Midbrain (tissue), 1 donor: ENCODE results near the gene ZNF33A.
"Not testable (repeated sequence)": the region's sequence is repeated elsewhere in the genome, so short reads cannot be mapped to it uniquely, and the experiment has no call there.

Experiments used
- DNase-seq: peaks from one replicate; lab custom pipeline; 2025; lab: John Stamatoyannopoulos, UW

The ZNF33A gene

DNA sequence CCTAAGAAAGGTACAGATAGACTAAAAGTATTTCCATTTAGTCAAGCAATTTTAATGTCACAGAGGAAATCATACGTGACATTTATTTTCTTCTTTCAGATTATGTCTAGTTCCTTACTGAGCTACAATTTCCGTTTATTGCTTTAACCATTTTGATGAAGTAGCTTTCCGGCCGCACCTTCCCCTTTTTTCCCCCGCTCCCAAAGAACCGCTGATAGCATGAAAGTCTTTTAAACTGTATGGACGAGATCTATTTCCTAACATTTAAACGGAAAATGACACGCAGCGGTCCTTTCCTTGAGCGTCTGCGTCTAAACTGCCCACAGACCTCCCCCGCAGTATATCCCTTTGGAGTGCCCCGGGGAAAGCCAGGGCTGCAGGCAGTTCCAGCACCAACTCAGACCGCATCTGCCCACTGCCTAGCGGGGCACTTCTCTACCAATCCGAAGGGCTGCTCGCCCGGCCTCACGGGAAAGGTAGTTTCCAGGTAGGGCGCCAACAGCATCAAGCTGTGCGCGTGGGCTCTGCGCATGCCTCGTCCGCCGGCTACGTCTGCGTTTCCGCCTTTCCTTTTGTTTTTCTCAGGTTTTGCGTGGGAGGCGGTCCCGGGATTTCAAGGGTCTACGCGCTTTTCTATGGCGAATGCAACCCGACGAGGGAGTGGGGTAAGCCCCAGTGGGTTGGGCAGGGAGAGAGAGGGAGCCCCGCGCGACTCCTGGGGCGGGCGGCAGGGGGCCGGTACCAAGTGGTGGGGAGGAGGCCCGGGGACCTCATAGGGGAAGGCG is at the start of gene ZNF33A:
ZNF33A (plus strand) TSS at position 557 of the 785 bp plus-strand sequence. CDS start 1,667 bp downstream, outside the sequence.
- DNase-seq, result peak; percentile 94

GRCh38 chr10:37965006-37965405 is 45.5 kb upstream of the ZNF33A start:
- no peak for DNase-seq

DNA sequence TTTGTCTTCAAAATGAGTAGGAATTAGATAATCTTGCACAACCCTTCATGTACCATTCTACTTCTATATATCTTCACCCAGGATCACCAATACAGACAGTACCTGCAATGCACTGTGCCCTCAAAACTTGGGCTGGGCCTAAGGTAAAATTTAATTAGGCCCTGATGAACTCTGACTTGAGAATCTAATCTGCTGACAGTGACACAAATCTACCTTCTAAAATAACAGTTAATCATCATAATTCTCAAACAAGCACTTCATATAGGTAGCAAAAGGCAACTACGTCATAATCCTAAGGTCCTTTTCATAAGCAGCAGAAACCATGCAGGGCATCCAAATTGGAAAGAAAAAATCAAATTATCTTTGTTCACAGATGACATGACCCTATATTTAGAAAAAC is 38.1 kb upstream of the ZNF33A start:
- DNase-seq, result no peak

DNA sequence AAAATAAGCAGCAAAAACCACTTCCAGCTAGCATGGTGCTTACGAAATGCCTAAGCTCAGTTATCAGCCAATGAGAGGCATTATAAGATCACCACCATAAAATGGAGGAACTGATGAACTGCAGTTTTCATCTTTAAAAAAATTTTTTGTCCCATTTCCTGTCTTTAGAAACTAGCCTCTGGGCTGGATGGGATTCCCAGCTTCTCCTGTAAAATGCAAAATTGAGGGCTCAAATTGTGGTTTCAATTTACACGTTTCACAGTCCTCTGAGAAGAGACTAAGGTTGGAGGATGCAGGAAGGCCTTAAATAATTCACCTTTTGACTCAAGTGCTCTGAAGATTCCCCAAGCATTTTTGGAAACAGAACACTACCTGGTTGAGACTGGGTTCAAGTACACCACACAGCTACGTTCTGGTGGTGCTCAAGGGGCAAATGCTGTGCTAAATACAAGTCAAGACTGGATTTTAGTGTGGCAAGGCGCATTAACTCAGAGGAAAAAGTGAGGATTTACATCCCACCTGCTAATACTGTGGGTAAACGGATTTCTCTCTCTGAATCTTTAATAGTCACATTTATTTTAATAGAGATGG is 35.0 kb upstream of the ZNF33A start:
- DNase-seq, result peak; percentile 41

GRCh38 chr10:37976091-37976879 is 34.2 kb upstream of the ZNF33A start, which contains the start of gene ZNF25:
ZNF25 (minus strand) TSS chr10:37976647; CDS start chr10:37971722, 4,925 bp downstream.
- peak; percentile 99 for DNase-seq

DNA sequence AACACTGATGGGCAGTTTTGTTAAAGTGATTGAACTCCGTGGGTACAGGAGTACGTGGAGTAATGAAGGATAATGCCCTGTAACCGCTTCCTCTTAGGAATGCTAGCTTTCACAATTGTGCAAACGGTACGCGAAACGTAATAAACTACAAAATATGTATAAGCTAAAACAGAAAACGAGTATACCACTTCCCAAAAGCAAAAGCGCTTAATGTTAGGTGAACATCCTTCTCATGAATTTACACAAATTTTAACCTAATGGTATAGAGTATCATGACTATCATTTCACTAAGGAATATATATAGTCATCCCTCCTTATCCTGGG is 33.6 kb upstream of the ZNF33A start:
- DNase-seq, result no peak

GRCh38 chr10:37991655-37992054 is 18.8 kb upstream of the ZNF33A start:
- no peak for DNase-seq

DNA sequence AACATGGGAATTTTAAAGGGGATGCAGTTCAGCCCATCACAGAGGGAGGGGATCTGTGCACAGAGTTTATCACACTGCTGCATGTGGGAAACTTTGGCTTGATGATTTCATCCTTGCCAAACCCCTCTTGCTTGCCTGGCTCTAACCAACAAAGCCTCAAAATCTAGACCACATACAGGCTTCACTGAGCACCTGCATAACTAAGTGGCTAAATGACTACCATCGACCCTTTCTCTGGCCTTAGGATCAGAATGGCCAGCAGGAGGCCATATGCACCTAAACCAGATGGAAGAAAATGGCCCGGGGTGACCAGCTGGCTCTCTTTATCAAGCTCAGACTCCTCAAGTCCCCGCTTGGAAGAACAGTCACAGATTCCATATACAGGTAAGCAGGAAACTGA is 18.4 kb upstream of the ZNF33A start:
- DNase-seq, result no peak

DNA sequence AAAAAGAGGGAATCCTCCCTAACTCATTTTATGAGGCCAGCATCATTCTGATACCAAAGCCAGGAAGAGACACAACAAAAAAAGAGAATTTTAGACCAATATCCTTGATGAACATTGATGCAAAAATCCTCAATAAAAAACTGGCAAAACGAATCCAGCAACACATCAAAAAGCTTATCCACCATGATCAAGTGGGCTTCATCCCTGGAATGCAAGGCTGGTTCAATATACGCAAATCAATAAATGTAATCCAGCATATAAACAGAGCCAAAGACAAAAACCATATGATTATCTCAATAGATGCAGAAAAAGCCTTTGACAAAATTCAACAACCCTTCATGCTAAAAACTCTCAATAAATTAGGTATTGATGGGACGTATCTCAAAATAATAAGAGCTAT is 11.6 kb upstream of the ZNF33A start:
- not testable (repeated sequence) for DNase-seq

DNA sequence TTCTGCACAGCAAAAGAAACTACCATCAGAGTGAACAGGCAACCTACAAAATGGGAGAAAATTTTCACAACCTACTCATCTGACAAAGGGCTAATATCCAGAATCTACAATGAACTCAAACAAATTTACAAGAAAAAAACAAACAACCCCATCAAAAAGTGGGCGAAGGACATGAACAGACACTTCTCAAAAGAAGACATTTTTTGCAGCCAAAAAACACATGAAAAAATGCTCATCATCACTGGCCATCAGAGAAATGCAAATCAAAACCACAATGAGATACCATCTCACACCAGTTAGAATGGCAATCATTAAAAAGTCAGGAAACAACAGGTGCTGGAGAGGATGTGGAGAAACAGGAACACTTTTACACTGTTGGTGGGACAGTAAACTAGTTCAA is 10.0 kb upstream of the ZNF33A start:
- not testable (repeated sequence) for DNase-seq

GRCh38 chr10:38003026-38003425 is 7.4 kb upstream of the ZNF33A start:
- no peak for DNase-seq

GRCh38 chr10:38003588-38003987 is 6.9 kb upstream of the ZNF33A start:
- no peak for DNase-seq

- DNase-seq, result no peak
Measured at GRCh38 chr10:38007551-38007950, 2.9 kb upstream of the ZNF33A start.

DNA sequence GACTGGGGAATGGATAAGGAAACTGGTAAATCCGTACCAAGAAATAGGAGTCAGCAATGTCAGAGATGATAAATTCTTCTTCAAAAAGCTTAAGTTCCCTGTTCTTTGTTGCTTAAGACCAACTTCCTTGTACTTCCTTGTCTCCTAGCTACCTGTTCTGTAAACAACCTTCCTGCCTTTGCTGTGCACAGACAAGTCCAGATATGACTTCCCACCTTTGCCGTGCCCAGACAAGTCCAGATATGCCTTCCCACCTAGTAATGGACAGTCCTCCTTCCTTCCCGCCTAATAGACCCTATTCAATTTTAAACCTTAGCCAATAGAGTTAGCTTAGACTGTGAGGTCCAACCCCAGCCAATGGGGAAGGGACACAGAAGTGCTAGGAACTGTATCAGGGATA is 2.5 kb upstream of the ZNF33A start:
- no peak for DNase-seq

DNA sequence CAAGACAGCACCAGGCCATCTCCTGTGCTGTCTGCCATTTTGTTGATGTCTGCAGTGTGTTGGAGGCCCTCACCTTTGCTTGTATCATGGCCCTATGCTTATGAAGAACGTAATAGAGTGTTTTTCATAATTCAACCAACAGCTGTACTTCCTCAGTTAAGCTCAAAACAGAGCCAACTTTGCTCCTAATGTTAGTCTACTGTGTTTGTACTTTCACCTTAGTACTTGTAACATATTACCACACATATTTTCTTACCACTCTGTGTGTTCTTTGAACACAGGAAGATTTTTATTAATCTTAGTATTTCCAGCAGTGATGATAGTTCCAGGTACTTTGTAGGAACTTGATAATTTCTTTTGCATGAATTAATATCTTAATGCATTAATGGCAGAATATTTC is 5.9 kb downstream of the ZNF33A start:
- DNase-seq, result no peak

- not testable (repeated sequence) for DNase-seq
Measured at GRCh38 chr10:38019124-38019523, 8.6 kb downstream of the ZNF33A start.

GRCh38 chr10:38025283-38025682 is 14.8 kb downstream of the ZNF33A start:
- no peak for DNase-seq

DNA sequence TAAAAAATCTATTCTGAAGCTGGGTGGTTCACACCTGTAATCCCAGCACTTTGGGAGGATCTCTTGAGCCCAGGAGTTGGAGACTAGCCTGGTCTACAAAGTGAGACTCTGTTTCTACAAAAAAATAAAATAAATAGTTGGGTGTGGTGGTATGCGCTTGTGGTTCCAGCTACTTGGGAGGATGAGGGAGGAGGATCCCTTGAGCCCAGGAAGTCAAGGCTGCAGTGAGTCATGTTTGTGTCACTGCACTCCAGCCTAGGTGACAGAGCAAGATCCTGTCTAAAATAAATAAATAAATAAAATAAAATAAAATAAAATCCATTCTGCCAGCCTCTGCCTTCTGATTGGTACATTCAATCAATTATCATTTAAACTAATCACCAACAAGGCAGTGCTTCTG is 17.5 kb downstream of the ZNF33A start:
- no peak for DNase-seq

- DNase-seq, result no peak
Measured at GRCh38 chr10:38032886-38033285, 22.4 kb downstream of the ZNF33A start.

GRCh38 chr10:38038107-38038931 is 27.8 kb downstream of the ZNF33A start:
- DNase-seq, result no peak

DNA sequence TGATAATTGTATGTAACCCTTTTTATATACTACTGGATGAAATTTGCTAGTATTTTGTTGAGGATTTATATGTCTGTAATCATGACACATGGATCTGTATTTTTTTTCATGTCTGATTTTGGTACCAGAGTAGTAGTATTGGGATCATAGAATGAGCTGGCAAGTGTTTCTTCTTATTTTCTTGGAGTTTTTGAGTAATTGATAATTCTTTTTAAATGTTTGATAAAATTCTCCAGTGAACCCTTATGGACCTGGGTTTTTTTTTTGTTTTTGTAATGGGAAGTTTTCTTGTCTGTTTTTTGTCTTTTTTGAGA is 28.4 kb downstream of the ZNF33A start:
- DNase-seq, result no peak

DNA sequence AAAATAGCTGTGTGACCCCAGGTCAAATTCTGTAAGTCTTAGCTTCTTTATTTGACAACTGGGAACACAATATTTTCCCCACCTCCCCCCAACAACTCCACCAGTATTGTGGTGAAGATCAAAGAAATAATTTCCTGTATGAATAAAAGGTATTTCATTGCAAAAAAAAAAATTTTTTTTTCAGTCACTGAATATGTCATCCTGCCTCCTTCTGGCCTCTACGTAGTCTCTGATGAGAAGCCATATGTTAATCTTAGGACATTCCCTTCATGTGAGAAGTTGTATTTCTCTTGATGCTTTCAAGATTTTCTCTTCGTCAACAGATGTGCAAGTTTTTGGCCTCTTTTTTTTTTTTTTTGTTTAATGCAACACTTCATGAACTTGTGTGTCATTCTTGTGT is 33.0 kb downstream of the ZNF33A start:
- DNase-seq, result no peak
